GM23338 (cell line): ENCODE results near the gene CEACAM8. TPM values are rescaled to one million over a fixed set of nuclear protein-coding genes. Genes with fewer than 3 reads are reported as not detected.

Experiments
- ATAC-seq: fragments of 200-7000 bp; cut with Tn5 transposase; 3 replicates; pipeline ENCODE4 v1.9.1; 2020
- DNase-seq: peaks from one replicate; pipeline ENCODE4 v3.0.0-alpha.2; 2015; ENCODE audit warnings: low spot score
- H2AFZ ChIP-seq: fragments of 200-600 bp; sonication (generic); 2 replicates; pipeline ENCODE4 v1.8.0; 2016; ENCODE audit warnings: antibody characterized with exemption, mild to moderate bottlenecking, moderate library complexity
- H3F3A ChIP-seq: fragments of 200-600 bp; sonication (generic); replicated peaks from 2 replicates; pipeline ENCODE4 v1.8.0; 2017; ENCODE audit warnings: antibody characterized with exemption, mixed run types, low read depth
- H3K27ac ChIP-seq: fragments of 200-600 bp; sonication (generic); 2 replicates; pipeline ENCODE4 v1.6.1; 2016; ENCODE audit warnings: low read depth
- H3K27me3 ChIP-seq: fragments of 200-600 bp; sonication (generic); 2 replicates; pipeline ENCODE4 v1.8.0; 2016; ENCODE audit warnings: mild to moderate bottlenecking, mixed run types, moderate library complexity; ENCODE audit not compliant: insufficient read depth
- H3K36me3 ChIP-seq: fragments of 200-600 bp; sonication (generic); 2 replicates; pipeline ENCODE4 v1.8.0; 2016; ENCODE audit warnings: mild to moderate bottlenecking; ENCODE audit not compliant: insufficient read depth
- H3K4me1 ChIP-seq: fragments of 200-600 bp; sonication (generic); 2 replicates; pipeline ENCODE4 v1.8.0; 2016; ENCODE audit warnings: mild to moderate bottlenecking, moderate library complexity; ENCODE audit not compliant: insufficient read depth
- H3K4me2 ChIP-seq: fragments of 200-600 bp; sonication (generic); 2 replicates; pipeline ENCODE4 v1.7.1; 2017; ENCODE audit warnings: mixed run types
- H3K4me3 ChIP-seq: fragments of 200-600 bp; sonication (generic); 2 replicates; pipeline ENCODE4 v1.6.1; 2016; ENCODE audit warnings: mixed run types
- H3K79me2 ChIP-seq: fragments of 200-600 bp; sonication (generic); replicated peaks from 2 replicates; pipeline ENCODE4 v1.8.0; 2017; ENCODE audit warnings: mild to moderate bottlenecking; ENCODE audit not compliant: insufficient read depth
- H3K9me2 ChIP-seq: fragments of 200-600 bp; sonication (generic); 2 replicates; pipeline ENCODE4 v1.8.0; 2017; ENCODE audit not compliant: insufficient read depth
- H4K20me1 ChIP-seq: fragments of 200-600 bp; sonication (generic); replicated peaks from 2 replicates; pipeline ENCODE4 v1.8.0; 2017; ENCODE audit warnings: mild to moderate bottlenecking; ENCODE audit not compliant: insufficient read depth
- H3K27ac Mint-ChIP-seq: 2 replicates; pipeline ENCODE4 v1.8.0; 2020; ENCODE audit warnings: inconsistent platforms, mild to moderate bottlenecking, moderate library complexity, mixed read lengths
- H3K27me3 Mint-ChIP-seq: 3 replicates; pipeline ENCODE4 v1.8.0; 2022; ENCODE audit warnings: low read depth, mild to moderate bottlenecking, moderate library complexity, mixed read lengths, inconsistent platforms; ENCODE audit not compliant: insufficient read depth, poor library complexity
- H3K36me3 Mint-ChIP-seq: 3 replicates; pipeline ENCODE4 v1.8.0; 2021; ENCODE audit warnings: low read depth, mild to moderate bottlenecking, inconsistent platforms, moderate library complexity, mixed read lengths
- H3K4me1 Mint-ChIP-seq: 3 replicates; pipeline ENCODE4 v1.8.0; 2020; ENCODE audit warnings: mild to moderate bottlenecking, inconsistent platforms, mixed read lengths
- H3K4me3 Mint-ChIP-seq: 3 replicates; pipeline ENCODE4 v1.8.0; 2021; ENCODE audit warnings: moderate library complexity, mild to moderate bottlenecking, inconsistent platforms, mixed read lengths
- H3K9me3 Mint-ChIP-seq: 3 replicates; pipeline ENCODE4 v1.8.0; 2020; ENCODE audit warnings: moderate library complexity, mild to moderate bottlenecking, inconsistent platforms, mixed read lengths
- CREB1 ChIP-seq: fragments of 250-450 bp; sonication (Bioruptor Pico); IDR thresholded peaks from 2 replicates; pipeline ENCODE4 v1.5.0; 2020; ENCODE audit warnings: low read depth, mild to moderate bottlenecking, moderate library complexity
- EZH2 ChIP-seq: fragments of 200-600 bp; sonication (generic); IDR thresholded peaks from one replicate; pipeline ENCODE4 v1.8.0; 2017; ENCODE audit warnings: antibody characterized with exemption, mild to moderate bottlenecking, low read depth; ENCODE audit not compliant: unreplicated experiment
- EZH2phosphoT487 ChIP-seq: fragments of 200-600 bp; sonication (generic); IDR thresholded peaks from one replicate; pipeline ENCODE4 v1.8.1; 2018; ENCODE audit warnings: antibody characterized with exemption; ENCODE audit not compliant: unreplicated experiment
- JUNB ChIP-seq: IDR thresholded peaks from one replicate; pipeline ENCODE4 v1.6.1; 2016; ENCODE audit warnings: antibody characterized with exemption; ENCODE audit not compliant: unreplicated experiment
- NANOG ChIP-seq: IDR thresholded peaks from 2 replicates; pipeline ENCODE4 v1.6.1; 2016; ENCODE audit warnings: antibody characterized with exemption, borderline replicate concordance
- POLR2AphosphoS5 ChIP-seq: IDR thresholded peaks from 2 replicates; pipeline ENCODE4 v1.6.1; 2016; ENCODE audit warnings: antibody characterized with exemption, low read depth
- STAT1 ChIP-seq: IDR thresholded peaks from one replicate; pipeline ENCODE4 v1.6.1; 2016; ENCODE audit warnings: antibody characterized with exemption; ENCODE audit not compliant: unreplicated experiment
- ZNF114 ChIP-seq: fragments of 250-450 bp; sonication (Bioruptor Pico); IDR thresholded peaks from 2 replicates; pipeline ENCODE4 v1.5.0; 2020; ENCODE audit warnings: mild to moderate bottlenecking, moderate library complexity
- ZNF331 ChIP-seq: fragments of 250-450 bp; sonication (Bioruptor Pico); IDR thresholded peaks from 2 replicates; pipeline ENCODE4 v1.5.0; 2020; ENCODE audit warnings: low read depth, mild to moderate bottlenecking, moderate library complexity
- polyA plus RNA-seq: library from polyadenylated mRNA; unstranded; fragments of >200 nt; fragmentation: Nextera tagmentation; extraction: Ambion mirVana; gene quantifications from 2 replicates; pipeline ENCODE4 v1.2.1, GENCODE V29; 2016
- total RNA-seq: library from RNA; depleted of rRNA; stranded (reverse); fragments of >200 nt; shearing (Covaris generic); gene quantifications from 2 replicates; pipeline ENCODE4 v1.2.3, GENCODE V29; 2014
- TF ChIP-seq, protein P1 (sequence below): fragments of 250-450 bp; sonication (Bioruptor Pico); IDR thresholded peaks from 2 replicates; pipeline ENCODE4 v1.5.0; 2020; ENCODE audit warnings: mild to moderate bottlenecking, moderate library complexity
- TF ChIP-seq, protein P2 (sequence below): IDR thresholded peaks from one replicate; pipeline ENCODE4 v1.6.1; 2018; ENCODE audit warnings: antibody characterized with exemption; ENCODE audit not compliant: unreplicated experiment
- TF ChIP-seq, protein P3 (sequence below): IDR thresholded peaks from 2 replicates; pipeline ENCODE4 v1.6.1; 2016; ENCODE audit warnings: antibody characterized with exemption
- TF ChIP-seq, protein P4 (sequence below), 2 experiments: fragments of 200-600 bp in 1 of 2; sonication (generic) in 1 of 2; conservative IDR thresholded peaks; 2 replicates each; pipeline versions ENCODE4 v1.5.1 to v1.6.1; 2016 to 2017; ENCODE audit warnings: antibody characterized with exemption in 2 of 2, low read depth in 2 of 2, mild to moderate bottlenecking in 2 of 2, moderate library complexity in 1 of 2

Gene CEACAM8
- total and polyA plus RNA-seq, 2 experiments from 2014 or later: not detected

DNA sequence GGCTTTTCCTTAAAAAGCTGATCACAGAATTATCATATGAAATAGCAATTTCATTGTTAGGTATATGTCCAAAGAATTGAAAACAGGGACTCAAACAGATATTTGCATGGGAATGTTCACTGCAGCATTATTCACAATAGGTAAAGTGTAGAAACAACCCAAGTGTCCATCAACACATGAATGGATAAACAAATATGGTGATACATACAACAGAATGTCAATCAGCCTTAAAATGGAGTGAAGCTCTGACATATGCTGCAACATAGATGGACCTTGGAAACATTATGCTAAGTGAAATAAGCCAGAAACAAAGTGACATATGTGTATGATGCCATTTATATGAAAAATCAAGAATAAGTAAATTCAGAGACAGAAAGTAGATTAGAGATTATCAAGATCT, 60.3 kb downstream of the CEACAM8 start:
- no peak for DNase-seq
- peaks cover 18% of the 10 kb centered on the region for H3K4me1 ChIP-seq
- H3K4me3 ChIP-seq: no peak overlapping the region
- Mint-ChIP-seq H3K4me3 (no peak overlapping the region), H3K4me1 (peaks cover 14% of the 10 kb centered on the region; the same call in 2 of the 3 replicates), H3K27ac (no peak overlapping the region), H3K27me3 (peaks cover 4% of the 10 kb centered on the region), H3K9me3 (peaks cover 2% of the 10 kb centered on the region; the same call in 1 of the 3 replicates), H3K36me3 (no peaks in the 10 kb centered on the region; the same call in 2 of the 3 replicates)
- no peaks in the 10 kb centered on the region for H3K9me2 ChIP-seq
- no peak for ATAC-seq
- no peaks in the 10 kb centered on the region for H3F3A ChIP-seq
- H3K79me2 ChIP-seq: no peaks in the 10 kb centered on the region
- no peak overlapping the region for H3K27ac ChIP-seq
- no peak overlapping the region for H3K4me2 ChIP-seq
- TF ChIP-seq, protein P1, sequence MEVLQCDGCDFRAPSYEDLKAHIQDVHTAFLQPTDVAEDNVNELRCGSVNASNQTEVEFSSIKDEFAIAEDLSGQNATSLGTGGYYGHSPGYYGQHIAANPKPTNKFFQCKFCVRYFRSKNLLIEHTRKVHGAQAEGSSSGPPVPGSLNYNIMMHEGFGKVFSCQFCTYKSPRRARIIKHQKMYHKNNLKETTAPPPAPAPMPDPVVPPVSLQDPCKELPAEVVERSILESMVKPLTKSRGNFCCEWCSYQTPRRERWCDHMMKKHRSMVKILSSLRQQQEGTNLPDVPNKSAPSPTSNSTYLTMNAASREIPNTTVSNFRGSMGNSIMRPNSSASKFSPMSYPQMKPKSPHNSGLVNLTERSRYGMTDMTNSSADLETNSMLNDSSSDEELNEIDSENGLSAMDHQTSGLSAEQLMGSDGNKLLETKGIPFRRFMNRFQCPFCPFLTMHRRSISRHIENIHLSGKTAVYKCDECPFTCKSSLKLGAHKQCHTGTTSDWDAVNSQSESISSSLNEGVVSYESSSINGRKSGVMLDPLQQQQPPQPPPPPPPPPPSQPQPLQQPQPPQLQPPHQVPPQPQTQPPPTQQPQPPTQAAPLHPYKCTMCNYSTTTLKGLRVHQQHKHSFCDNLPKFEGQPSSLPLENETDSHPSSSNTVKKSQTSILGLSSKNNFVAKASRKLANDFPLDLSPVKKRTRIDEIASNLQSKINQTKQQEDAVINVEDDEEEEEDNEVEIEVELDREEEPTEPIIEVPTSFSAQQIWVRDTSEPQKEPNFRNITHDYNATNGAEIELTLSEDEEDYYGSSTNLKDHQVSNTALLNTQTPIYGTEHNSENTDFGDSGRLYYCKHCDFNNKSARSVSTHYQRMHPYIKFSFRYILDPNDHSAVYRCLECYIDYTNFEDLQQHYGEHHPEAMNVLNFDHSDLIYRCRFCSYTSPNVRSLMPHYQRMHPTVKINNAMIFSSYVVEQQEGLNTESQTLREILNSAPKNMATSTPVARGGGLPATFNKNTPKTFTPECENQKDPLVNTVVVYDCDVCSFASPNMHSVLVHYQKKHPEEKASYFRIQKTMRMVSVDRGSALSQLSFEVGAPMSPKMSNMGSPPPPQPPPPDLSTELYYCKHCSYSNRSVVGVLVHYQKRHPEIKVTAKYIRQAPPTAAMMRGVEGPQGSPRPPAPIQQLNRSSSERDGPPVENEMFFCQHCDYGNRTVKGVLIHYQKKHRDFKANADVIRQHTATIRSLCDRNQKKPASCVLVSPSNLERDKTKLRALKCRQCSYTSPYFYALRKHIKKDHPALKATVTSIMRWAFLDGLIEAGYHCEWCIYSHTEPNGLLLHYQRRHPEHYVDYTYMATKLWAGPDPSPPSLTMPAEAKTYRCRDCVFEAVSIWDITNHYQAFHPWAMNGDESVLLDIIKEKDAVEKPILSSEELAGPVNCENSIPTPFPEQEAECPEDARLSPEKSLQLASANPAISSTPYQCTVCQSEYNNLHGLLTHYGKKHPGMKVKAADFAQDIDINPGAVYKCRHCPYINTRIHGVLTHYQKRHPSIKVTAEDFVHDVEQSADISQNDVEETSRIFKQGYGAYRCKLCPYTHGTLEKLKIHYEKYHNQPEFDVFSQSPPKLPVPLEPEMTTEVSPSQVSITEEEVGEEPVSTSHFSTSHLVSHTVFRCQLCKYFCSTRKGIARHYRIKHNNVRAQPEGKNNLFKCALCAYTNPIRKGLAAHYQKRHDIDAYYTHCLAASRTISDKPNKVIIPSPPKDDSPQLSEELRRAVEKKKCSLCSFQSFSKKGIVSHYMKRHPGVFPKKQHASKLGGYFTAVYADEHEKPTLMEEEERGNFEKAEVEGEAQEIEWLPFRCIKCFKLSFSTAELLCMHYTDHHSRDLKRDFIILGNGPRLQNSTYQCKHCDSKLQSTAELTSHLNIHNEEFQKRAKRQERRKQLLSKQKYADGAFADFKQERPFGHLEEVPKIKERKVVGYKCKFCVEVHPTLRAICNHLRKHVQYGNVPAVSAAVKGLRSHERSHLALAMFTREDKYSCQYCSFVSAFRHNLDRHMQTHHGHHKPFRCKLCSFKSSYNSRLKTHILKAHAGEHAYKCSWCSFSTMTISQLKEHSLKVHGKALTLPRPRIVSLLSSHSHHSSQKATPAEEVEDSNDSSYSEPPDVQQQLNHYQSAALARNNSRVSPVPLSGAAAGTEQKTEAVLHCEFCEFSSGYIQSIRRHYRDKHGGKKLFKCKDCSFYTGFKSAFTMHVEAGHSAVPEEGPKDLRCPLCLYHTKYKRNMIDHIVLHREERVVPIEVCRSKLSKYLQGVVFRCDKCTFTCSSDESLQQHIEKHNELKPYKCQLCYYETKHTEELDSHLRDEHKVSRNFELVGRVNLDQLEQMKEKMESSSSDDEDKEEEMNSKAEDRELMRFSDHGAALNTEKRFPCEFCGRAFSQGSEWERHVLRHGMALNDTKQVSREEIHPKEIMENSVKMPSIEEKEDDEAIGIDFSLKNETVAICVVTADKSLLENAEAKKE: no peak
- no peak for TF ChIP-seq EZH2phosphoT487
- no peak for TF ChIP-seq NANOG
- no peak for TF ChIP-seq ZNF331
- TF ChIP-seq, protein P2, sequence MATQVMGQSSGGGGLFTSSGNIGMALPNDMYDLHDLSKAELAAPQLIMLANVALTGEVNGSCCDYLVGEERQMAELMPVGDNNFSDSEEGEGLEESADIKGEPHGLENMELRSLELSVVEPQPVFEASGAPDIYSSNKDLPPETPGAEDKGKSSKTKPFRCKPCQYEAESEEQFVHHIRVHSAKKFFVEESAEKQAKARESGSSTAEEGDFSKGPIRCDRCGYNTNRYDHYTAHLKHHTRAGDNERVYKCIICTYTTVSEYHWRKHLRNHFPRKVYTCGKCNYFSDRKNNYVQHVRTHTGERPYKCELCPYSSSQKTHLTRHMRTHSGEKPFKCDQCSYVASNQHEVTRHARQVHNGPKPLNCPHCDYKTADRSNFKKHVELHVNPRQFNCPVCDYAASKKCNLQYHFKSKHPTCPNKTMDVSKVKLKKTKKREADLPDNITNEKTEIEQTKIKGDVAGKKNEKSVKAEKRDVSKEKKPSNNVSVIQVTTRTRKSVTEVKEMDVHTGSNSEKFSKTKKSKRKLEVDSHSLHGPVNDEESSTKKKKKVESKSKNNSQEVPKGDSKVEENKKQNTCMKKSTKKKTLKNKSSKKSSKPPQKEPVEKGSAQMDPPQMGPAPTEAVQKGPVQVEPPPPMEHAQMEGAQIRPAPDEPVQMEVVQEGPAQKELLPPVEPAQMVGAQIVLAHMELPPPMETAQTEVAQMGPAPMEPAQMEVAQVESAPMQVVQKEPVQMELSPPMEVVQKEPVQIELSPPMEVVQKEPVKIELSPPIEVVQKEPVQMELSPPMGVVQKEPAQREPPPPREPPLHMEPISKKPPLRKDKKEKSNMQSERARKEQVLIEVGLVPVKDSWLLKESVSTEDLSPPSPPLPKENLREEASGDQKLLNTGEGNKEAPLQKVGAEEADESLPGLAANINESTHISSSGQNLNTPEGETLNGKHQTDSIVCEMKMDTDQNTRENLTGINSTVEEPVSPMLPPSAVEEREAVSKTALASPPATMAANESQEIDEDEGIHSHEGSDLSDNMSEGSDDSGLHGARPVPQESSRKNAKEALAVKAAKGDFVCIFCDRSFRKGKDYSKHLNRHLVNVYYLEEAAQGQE: no peak
- no peak for TF ChIP-seq POLR2AphosphoS5
- TF ChIP-seq JUNB: no peak
- no peak for TF ChIP-seq ZNF114 (CRISPR knock-in tag)
- TF ChIP-seq EZH2: no peak
- no peak for TF ChIP-seq STAT1
- TF ChIP-seq CREB1: no peak
- TF ChIP-seq, protein P3, sequence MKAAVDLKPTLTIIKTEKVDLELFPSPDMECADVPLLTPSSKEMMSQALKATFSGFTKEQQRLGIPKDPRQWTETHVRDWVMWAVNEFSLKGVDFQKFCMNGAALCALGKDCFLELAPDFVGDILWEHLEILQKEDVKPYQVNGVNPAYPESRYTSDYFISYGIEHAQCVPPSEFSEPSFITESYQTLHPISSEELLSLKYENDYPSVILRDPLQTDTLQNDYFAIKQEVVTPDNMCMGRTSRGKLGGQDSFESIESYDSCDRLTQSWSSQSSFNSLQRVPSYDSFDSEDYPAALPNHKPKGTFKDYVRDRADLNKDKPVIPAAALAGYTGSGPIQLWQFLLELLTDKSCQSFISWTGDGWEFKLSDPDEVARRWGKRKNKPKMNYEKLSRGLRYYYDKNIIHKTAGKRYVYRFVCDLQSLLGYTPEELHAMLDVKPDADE: no peak
- TF ChIP-seq, protein P4, sequence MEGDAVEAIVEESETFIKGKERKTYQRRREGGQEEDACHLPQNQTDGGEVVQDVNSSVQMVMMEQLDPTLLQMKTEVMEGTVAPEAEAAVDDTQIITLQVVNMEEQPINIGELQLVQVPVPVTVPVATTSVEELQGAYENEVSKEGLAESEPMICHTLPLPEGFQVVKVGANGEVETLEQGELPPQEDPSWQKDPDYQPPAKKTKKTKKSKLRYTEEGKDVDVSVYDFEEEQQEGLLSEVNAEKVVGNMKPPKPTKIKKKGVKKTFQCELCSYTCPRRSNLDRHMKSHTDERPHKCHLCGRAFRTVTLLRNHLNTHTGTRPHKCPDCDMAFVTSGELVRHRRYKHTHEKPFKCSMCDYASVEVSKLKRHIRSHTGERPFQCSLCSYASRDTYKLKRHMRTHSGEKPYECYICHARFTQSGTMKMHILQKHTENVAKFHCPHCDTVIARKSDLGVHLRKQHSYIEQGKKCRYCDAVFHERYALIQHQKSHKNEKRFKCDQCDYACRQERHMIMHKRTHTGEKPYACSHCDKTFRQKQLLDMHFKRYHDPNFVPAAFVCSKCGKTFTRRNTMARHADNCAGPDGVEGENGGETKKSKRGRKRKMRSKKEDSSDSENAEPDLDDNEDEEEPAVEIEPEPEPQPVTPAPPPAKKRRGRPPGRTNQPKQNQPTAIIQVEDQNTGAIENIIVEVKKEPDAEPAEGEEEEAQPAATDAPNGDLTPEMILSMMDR (conservative IDR thresholded peaks at IDR 0.05; ENCODE audit: low read depth in 2 of 2): no peak
- H4K20me1 ChIP-seq: no peaks in the 10 kb centered on the region
- H3K27me3 ChIP-seq: no peaks in the 10 kb centered on the region
- H2AFZ ChIP-seq: no peak overlapping the region
- no peaks in the 10 kb centered on the region for H3K36me3 ChIP-seq
